ENCODE measurements around the gene NUTM1.
"Not testable (repeated sequence)": the region's sequence is repeated elsewhere in the genome, so short reads cannot be mapped to it uniquely, and the experiment has no call there.

Gene NUTM1

DNA sequence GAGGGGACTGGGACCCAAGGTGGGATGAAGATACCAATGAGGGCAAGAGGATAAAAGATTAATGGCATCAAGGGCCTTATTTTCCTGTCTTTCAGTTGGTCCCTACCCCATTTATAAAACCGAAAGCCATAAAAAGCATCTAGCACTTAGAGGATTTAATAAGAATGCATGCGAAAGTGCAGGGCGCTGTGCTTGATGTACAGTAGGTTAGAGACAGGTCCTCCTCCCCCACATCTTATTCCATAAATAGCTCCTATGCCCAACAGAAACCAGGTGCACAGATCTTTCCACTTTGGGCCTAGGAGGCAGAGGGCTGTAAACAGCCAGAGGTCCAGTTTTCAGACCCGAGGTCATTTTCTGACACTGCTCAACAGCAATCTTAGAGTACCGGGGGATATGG is 22.7 kb downstream of the NUTM1 start:
- no peak for DNase-seq (ENCODE audit: low spot score)

DNA sequence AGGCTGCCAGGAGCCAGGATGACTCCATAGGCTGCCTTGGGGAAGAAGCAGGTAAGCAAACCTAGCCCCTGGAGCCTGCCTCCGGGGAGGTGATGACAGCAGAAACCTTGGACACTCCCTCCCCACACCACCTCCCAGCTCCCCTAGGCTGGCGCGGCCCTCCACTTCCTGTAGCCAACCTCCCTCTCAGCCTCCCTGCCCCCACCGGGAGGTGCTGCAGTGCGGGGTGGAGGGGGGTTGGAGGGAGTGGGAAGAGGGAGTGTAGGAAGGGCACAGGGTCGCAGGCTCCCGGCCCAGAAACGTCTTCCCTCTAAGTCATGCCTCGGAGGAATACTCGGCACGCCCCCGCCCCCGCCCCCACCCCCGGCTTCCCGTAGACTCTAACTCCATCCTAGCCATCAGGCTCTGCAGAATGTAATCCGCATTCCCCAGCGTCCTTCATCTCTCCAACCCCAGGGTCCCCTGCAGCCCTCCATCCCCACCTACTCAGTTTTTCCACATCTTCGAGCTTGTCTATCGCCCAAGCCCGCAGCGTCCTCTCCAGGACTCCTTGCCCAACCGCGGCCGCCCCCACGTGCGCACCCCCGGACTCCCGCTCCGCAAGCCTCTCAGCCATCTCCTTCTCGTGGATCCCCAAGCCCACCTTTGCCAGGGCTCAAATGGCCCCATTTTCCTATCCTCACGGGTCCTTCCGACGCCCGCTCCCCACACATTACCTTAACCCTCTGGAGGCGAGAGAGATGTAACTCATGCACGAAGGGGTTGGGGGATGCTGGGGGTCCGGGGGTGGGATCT is 23.4 kb downstream of the NUTM1 start:
- peak; percentile 49 for DNase-seq (ENCODE audit: low spot score)

DNA sequence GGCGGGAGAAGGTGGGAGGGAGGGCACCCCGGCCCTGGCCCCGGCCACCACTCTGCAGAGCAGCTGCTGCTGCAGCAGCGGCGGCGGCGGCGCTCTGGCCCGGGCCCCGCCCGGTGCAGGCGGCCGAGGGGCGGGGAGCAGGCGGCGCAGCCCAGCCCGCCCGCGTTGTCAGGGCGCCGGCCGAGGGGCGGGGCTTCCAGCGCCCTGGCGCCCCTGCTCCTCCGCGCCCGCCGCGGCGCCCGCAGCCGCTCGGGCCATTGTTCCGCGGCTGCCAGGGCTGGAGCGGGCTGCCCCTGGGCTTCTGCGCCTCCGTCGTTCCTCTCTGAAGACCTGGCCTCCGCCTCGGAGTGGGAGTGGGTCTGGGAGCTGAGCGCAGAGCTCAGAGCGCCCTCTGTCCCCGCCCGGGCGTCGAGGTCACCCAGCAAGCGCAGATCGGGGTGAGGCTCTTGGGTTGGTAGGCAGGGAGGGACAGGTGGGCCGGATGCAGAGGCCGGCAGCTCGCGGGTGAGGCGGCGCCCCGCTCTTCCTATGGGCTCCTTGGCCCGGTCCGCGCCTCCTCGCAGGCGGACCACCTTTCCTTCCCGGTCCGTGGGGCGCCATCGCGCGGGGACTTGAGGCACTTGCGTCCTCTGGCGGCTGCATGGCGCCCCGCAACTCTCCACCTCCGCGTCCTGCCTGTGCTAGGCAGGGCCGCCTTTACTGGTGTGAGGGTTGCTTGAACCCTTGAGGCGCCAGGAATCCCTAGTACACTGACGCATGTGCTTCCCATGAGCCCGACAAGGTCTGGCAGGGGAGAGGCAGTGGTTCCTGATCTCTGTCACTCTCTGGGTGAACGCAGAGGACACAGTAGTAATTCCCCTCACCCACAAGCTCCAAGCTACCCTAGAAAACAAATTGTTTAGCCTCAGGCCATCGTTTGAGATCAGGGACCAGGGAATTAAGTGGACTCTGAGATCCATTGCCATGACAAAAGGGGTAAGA is 24.3 kb downstream of the NUTM1 start, which contains the start of gene LPCAT4:
LPCAT4 (minus strand) TSS at position 96 of the 981 bp plus-strand sequence. CDS start 96 bp downstream, outside the sequence.
- DNase-seq (ENCODE audit: low spot score): peak; percentile 92

DNA sequence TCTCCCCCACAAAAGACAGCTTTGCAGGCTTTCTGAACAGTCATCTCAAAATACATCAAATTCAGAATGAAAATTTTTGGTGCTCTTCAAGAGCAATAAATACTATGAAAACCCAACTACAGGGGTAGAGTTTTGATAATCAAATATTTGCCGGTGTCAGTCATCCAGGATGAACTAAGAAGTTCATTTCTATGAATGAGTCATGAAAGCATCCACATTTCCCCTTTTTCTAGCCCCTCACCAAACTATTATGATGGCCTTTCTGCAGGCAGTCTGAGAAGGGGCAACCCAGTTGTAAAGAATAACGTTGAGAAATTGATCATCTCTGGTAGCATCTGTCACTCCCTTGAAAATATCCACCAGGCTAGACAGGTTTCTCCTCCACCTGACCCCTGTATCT is 27.0 kb downstream of the NUTM1 start:
- DNase-seq (ENCODE audit: low spot score): no peak

DNA sequence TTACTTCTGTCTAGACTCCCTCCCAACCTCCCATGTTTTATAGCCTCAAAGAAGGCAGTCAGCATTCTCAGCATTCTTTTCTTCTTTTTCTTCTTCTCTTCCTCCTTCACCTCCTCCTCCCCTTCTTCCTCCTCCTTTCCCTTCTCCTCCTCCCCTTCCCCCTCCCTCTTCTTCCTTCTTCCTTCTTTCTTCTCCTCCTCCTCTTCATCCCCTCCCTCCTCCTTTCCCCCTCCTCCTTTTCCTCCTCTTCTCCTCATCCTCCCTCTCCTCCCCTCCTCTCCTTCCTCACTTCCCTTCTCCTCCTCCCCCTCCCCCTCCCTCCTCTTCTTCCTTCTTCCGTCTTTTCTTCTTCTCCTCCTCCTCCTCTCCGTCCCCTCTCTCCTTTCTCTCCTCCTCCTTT is 27.5 kb downstream of the NUTM1 start:
- DNase-seq (ENCODE audit: low spot score): no peak

GRCh38 chr15:34373951-34374350 is 30.8 kb downstream of the NUTM1 start:
- DNase-seq (ENCODE audit: low spot score): no peak

GRCh38 chr15:34374816-34375215 is 31.7 kb downstream of the NUTM1 start:
- DNase-seq (ENCODE audit: low spot score): no peak

DNA sequence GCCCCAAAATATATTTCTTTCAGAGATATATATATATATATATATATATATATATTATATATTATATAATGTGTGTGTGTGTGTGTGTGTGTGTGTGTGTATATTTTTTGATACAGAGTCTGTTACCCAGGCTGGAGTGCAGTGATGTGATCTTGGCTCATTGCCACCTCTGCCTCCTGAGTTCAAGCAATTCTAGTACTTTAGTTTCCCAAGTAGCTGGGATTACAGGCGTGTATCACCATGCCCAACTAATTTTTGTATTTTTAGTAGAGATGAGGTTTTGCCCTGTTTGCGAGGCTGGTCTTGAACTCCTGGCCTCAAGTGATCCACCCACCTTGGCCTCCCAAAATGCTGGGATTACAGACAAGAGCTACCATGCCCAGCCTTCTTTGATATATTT is 32.4 kb downstream of the NUTM1 start:
- DNase-seq (ENCODE audit: low spot score): not testable (repeated sequence)

DNA sequence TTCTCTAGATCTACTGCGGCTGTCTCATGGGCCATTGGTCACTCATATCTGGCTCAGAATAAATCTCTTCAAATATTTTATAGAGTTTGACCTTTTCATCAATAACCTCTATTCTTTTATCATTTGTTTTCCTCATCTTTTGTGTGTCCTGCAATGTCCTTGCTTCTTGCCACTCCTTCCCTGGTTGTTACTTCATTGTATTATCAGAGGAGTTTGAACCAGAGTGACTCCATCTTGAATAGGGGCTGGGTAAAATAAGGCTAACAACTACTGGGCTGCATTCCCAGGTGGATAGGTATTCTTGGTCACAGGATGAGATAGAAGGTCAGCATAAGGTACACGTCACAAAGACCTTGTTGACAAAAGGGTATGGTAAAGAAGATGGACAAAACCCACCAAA is 33.7 kb downstream of the NUTM1 start:
- DNase-seq (ENCODE audit: low spot score): no peak

GRCh38 chr15:34380491-34380890 is 37.4 kb downstream of the NUTM1 start:
- not testable (repeated sequence) for DNase-seq (ENCODE audit: low spot score)

GRCh38 chr15:34381829-34382521 is 38.9 kb downstream of the NUTM1 start:
- DNase-seq (ENCODE audit: low spot score): not testable (repeated sequence)

DNA sequence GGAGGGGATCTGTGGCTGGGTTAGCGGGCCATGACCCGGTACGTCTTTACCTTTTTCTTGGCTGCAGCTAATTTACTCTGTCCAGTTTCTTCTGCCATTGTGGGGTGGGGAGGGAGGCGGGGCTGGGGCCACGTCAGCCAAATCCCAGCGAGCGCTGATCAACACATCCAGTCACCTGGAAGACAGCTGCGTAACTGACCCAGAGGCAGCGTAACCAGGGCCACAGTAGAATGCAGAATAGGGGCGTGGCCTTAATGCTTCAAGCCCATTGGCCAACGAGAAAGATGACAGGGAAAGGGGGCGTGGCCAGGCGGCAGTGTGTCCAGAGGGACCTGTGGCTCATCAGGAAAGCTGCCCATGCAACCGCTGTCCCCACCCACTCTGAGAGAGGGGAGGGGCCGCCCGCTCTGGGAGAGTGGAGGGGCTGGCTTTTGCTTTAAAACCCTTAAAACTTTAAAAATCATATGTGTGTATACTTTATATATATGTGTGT is 46.5 kb downstream of the NUTM1 start:
- DNase-seq (ENCODE audit: low spot score): not testable (repeated sequence)

GRCh38 chr15:34392981-34393380 is 49.9 kb downstream of the NUTM1 start:
- DNase-seq (ENCODE audit: low spot score): not testable (repeated sequence)

DNA sequence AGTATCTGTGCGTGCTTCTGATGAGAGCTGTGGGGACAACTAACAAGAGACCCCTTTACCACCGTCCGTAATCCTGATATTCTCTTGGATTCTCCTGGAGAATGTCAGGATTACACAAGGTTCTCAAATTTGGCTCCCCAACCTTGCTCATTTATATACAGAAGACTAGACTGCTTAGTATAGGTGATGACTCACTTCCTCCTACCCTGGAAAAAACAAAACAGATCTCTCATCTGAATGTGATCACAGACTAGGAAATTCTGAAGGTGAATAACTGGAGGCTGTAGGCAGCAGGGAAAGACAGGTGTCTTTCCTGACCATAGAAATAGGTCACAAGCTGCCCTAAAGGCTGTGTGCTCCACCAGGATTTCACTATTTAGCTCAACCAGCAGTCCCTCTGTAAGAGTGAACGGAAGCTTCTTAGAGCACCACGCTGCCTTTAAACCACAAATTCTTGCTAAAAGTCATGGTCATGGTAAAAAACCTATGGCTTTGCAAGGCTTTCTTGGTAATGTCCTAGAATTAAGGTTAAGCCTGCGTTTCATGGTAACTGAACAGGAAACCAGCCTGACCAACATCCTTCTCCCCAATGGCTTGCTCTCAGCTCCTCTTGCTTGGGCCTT is 54.6 kb downstream of the NUTM1 start:
- not testable (repeated sequence) for DNase-seq (ENCODE audit: low spot score)

DNA sequence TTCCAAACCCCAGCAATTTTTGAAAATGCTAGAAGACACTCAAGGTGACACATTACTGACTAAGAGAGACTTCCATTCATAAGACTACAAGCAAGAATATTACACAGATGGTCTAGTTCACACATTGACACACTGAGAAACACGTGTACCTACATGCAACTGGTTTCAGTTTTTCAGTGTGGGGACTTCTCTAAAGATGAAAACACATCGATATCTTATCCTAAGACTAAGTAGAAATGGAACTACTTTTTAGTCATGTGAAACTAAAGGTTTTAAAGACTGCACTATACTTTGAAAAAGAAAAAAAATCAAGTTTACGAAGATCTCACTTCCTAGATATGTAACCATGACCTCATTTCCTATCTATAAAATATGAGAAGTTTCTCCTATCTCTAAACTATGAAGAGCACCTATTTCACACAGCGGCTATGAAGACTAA is 60.1 kb downstream of the NUTM1 start:
- DNase-seq (ENCODE audit: low spot score): not testable (repeated sequence)

DNA sequence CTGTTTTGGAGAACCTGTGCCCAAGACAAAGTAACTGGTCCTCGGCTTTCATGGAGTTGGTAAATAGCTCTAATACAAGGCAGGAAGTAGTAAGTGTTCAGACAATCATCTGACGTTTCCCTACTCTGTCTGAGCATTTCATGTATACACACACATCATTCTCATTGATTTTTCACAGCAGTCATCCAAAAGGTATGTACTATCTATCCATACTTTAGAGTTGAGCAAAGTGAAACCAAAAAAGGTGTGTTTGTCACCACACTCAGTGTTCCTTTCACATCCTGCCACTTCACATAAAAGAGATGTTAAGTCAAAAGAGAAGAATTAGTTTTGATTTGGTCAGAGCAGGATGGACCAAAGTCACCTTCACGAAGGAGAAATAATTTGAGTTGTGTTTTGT is 60.8 kb downstream of the NUTM1 start:
- DNase-seq (ENCODE audit: low spot score): not testable (repeated sequence)

All from CD4-positive, alpha-beta T cell treated with Interleukin-6 at 100 ng/mL for 8 hours (primary cell).